AG09309 (cell line): Measurements from ENCODE around the gene LRIT2.
A peak's percentile ranks its signal among the peaks of the same experiment; 100 is the strongest.

Source experiments
- DNase-seq: peaks from one replicate; pipeline ENCODE4 v3.0.0-alpha.2; 2010; ENCODE audit warnings: low read depth
- H3K4me3 ChIP-seq: 2 replicates; pipeline ENCODE4 v1.5.1; 2011; ENCODE audit warnings: mild to moderate bottlenecking, low read depth, low read length, moderate library complexity; ENCODE audit not compliant: control insufficient read depth
- TF ChIP-seq, protein P1 (sequence below): IDR thresholded peaks from 2 replicates; pipeline ENCODE4 v1.5.1; 2011; ENCODE audit warnings: mild to moderate bottlenecking, low read depth, low read length, inconsistent platforms; ENCODE audit not compliant: insufficient read depth, control insufficient read depth; ENCODE audit errors: missing control alignments

LRIT2 gene

GRCh38 chr10:84216834-84217233 lies 8.5 kb downstream of the LRIT2 start:
- TF ChIP-seq, protein P1, sequence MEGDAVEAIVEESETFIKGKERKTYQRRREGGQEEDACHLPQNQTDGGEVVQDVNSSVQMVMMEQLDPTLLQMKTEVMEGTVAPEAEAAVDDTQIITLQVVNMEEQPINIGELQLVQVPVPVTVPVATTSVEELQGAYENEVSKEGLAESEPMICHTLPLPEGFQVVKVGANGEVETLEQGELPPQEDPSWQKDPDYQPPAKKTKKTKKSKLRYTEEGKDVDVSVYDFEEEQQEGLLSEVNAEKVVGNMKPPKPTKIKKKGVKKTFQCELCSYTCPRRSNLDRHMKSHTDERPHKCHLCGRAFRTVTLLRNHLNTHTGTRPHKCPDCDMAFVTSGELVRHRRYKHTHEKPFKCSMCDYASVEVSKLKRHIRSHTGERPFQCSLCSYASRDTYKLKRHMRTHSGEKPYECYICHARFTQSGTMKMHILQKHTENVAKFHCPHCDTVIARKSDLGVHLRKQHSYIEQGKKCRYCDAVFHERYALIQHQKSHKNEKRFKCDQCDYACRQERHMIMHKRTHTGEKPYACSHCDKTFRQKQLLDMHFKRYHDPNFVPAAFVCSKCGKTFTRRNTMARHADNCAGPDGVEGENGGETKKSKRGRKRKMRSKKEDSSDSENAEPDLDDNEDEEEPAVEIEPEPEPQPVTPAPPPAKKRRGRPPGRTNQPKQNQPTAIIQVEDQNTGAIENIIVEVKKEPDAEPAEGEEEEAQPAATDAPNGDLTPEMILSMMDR = no peak
- no peak for DNase-seq
- no peak overlapping the region for H3K4me3 ChIP-seq

DNA sequence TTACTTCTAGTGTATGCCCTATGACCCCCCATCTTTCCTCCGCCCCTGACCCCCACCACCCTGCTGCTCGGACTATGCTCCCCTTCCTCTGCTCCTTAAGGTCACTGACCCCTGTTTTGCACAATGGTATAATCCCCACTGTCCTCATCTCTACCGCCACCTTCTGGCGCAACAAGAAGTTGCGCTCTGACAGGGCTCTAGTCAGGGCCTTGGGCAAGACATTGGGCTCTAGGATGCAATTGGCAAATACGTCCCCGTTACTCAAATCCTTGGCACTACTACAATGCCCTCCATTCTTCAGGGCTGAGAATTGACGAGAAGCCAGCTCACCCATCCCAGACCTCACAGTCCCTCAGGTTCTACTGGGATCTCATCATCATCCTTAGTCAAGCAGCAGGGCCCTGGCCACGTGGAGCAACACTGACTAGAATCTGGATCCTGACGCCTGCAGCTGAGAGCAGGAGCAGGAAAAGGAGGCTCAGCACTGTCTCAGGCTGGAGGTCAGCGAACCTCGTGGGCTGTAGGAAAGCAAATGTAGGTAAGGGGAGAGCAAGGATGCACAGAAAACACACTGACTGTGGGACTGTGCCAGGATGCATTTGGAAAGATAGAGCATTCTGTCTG lies 10.6 kb downstream of the LRIT2 start:
- H3K4me3 ChIP-seq = no peak overlapping the region
- TF ChIP-seq, protein P1 = peak; percentile 19
- no peak for DNase-seq

DNA sequence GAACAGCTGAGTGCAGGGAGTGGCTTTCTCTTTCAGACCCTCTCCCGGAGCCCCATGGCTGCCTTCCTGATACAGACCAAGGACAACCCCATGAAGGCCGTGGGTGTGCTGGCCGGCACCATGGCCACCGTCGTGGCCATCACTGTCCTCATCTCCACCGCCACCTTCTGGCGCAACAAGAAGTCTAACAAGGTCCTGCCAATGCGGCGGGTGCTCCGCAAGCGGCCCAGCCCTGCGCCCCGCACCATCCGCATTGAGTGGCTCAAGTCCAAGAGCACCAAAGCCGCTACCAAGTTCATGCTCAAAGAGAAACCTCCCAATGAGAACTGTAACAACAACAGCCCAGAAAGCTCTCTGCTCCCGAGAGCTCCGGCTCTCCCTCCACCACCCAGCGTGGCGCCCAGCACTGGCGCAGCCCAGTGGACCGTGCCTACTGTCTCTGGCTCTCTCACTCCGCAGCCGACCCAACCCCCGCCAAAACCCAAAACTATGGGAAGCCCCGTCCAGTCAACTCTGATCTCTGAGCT lies 11.2 kb downstream of the LRIT2 start:
- TF ChIP-seq, protein P1 = no peak
- H3K4me3 ChIP-seq = no peak overlapping the region
- no peak for DNase-seq

- TF ChIP-seq, protein P1 = no peak
- no peak overlapping the region for H3K4me3 ChIP-seq
- no peak for DNase-seq
Measured at GRCh38 chr10:84213076-84213475, 12.3 kb downstream of the LRIT2 start.

DNA sequence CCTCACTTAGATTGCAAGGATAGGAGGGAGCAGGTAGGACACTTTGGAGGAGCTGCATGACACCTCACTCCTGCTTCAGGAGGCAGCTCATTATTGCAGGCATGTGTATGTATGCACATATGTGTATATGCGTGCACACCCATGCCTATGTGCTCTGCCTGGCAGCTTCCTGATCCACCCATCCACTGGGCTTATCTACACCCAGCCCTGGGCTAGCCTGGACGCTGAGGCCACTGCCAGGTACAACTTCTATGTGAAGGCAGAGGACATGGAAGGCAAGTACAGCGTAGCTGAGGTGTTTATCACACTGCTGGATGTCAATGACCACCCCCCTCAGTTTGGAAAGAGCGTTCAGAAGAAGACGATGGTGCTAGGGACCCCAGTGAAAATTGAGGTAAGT lies 13.3 kb downstream of the LRIT2 start:
- H3K4me3 ChIP-seq = no peak overlapping the region
- TF ChIP-seq, protein P1 = no peak
- DNase-seq = no peak

- TF ChIP-seq, protein P1 = no peak
- no peak for DNase-seq
- H3K4me3 ChIP-seq = no peak overlapping the region
Measured at GRCh38 chr10:84211566-84211965, 13.8 kb downstream of the LRIT2 start.
